GM19238 (cell line): ENCODE data around the gene ICE2.
"Not testable (repeated sequence)": the region's sequence is repeated elsewhere in the genome, so short reads cannot be mapped to it uniquely, and the experiment has no call there.

ENCODE experiments used
- DNase-seq: peaks from one replicate; pipeline ENCODE4 v3.0.0; 2011; ENCODE audit warnings: low spot score; ENCODE audit not compliant: insufficient read length

The ICE2 gene

GRCh38 chr15:60444289-60444912, 34.5 kb downstream of the ICE2 start:
- no peak for DNase-seq

DNA sequence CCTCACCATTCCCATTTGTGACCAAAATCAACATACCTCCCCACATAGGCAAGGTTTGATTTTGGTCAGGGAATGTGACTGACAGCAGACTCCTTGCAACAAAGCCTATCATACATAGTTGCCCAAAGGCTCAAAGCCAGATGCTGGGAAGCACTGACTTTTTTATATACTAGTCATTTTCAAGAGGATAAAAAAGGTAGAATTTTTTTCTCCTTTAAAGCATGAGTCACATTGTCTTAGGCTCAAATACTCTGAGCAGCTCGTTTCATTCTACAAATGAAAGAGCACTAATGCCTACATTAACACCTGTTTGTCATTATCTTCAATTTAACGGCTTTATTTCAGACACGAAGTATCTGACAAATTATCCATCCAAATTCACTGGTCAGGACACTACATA, 36.2 kb downstream of the ICE2 start:
- DNase-seq, result no peak

- DNase-seq, result no peak
Measured at GRCh38 chr15:60442031-60442650, 36.8 kb downstream of the ICE2 start.

DNA sequence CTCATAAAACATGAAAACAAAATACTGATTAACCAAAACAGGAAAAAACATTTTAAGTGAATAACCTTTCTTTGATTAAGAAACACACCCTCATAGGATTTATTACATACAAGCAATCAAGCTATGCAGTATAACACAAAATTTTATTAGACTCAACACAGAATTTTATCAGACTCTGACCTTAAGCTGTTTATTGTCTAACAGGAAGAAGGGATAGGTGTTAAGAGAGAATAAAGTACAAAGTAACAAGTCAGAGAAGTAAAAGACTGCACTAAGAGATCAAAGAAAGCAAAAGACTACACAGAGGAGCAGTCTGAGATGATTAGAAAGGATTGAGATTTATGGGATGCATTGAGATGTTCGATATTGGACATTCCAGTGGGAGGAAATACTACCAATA, 37.6 kb downstream of the ICE2 start:
- no peak for DNase-seq

DNA sequence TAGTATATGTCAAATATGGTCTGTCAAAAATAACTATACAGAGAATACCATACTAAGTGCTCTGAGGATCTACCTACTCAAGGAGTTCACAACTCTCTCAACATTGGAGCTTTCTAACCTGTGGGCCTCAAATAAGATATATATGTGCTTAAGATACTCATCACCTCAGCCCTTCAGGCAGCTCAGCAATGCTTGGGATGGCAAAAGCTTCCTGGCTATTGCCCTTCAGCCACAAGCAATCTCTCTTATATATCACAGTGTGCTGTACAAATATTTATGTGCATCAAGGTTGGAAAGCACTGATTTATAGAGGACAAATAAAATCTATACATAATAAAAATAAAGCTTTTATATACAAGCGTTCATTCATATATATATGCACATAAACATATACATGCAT, 40.3 kb downstream of the ICE2 start:
- DNase-seq, result no peak

DNA sequence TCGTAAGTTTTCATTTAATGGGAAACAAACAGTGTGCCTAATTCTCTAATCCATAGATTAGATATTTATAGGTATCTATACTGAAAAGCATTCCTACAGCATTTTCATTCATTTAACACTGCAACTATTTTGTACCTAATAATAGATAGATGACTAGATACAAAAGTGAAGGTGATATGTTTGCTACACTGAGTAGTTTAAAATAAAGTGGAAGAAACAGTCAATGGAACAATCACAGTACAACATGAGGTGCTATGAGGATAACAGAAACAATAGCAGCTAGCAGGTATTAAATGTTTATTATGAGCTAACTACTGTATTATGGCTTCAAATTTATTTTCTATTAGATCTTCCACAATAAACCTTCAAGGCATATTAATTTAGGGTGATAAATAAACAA, 50.0 kb downstream of the ICE2 start:
- DNase-seq, result no peak

DNA sequence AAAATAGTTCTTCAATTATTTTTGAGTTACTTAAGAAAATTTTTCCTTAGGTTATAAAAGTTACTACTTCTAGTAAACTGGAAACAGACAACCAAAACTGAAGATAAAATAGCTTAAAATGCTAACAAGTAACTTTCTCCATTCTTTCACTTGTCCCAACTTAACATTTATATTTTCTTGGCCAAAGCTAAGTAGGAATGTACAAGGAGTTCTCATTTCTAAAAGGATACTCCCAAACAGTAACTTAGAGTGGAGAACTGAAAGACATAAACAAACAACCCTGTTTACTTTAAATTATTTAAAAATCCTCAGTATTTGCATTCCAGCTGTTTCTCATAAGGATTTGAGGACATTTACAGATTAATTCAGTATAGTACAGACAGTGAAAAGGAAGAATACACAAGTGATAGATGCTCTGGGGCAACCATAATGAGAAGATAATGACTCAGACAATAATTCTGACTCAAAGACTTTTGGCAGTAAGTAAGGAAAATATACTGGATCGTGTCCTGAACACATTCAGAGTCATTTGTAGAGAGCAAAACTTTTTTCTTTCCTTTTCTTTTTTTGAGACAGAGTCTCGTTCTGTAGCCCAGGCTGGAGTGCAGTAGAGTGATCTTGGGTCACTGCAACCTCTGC, 52.0 kb downstream of the ICE2 start:
- no peak for DNase-seq

DNA sequence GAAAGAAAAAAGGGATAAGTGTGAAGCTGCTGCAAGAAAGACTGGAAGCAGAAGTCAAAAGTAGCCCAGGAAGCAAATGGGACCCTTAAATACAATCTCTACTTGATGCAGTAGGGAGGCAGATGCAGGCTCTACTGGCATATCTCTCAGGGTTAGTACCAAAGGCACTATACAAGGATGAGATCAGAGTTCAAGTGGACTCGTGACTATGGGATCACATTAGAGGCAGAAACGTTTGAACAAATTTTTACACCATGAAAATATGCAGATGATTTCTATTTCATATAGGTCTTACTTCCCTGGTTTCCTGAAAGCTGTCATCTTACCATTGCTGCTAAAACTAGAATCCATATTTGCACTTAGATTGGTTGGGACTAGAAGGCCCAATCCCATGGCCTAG, 53.5 kb downstream of the ICE2 start:
- DNase-seq, result no peak

DNA sequence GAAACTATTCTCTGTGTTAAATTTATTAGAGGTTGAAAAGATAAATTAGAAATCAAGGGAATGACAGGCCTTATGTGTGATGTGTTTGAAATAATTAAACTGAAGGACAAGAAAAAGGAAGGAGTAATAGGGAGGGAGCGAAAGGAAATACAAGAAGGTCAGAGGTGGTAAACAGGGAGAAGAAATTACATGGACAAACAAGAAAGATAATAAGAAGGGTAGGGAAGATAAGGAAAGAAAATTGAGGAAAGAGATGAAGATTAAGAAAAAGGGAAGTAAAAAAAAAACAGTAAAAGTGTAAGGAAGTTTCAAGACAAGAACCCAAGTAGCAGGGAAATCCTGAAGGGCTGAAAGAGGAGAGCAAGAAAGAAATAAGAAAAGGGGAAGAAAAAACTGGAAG, 54.9 kb downstream of the ICE2 start:
- DNase-seq, result no peak

DNA sequence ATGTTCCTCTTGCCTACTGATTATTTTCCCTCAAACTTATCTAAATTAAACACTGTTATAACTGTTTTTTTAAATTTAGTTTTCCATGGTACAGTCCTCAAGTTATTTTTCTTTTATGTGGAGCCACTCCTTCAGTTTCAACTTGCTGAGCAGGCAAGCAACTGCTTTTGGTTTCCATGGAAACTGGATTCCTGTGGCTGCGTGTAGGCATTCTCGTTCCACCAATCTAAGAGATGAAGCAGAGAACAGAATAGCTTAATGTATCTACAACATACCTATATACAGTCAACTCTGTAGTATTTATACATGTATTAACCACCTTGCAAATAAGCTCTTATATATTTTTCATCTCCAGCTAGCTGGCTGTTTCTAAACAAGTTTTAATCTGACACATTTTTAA, 55.4 kb downstream of the ICE2 start:
- no peak for DNase-seq

- no peak for DNase-seq
Measured at GRCh38 chr15:60421544-60421943, 57.4 kb downstream of the ICE2 start.

GRCh38 chr15:60420203-60420716, 58.7 kb downstream of the ICE2 start:
- DNase-seq, result no peak

DNA sequence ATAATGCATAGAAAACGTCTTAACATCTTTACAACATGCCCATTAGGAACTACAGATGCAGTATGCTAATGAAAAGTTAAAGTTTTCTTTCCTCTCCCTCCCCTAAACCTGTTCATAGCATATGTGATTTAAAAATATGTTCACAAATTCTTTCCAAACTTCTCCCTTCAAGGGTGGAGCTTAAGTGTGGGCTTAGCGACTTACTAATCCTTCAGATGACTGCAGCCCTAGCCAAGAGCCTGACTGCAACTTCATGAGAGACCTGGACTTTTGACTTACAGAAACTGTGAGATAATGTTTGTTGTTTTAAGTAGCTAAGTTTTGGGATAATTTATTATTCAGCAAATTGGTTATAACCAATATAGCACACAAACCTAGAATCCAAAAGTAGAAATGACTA, 59.2 kb downstream of the ICE2 start:
- DNase-seq, result no peak

- no peak for DNase-seq
Measured at GRCh38 chr15:60418096-60418495, 60.8 kb downstream of the ICE2 start.

DNA sequence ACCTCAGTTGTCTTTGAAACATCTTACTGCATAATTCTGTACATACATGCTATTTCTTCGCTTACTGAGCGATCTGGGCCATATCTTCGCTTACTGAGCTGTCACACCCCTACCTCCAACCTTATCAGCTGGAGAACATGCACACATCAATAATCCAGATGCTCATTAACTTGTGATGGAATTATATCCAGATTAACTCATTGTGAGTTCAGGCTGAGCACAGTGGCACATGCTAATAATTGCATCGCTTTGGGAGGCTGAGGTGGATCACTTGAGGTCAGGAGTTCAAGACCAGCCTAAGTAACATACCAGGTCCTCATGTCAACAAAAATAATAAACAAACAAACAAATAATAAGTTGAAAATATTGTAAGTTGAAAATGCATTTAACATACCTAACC, 61.8 kb downstream of the ICE2 start:
- DNase-seq, result no peak

- no peak for DNase-seq
Measured at GRCh38 chr15:60416484-60416883, 62.5 kb downstream of the ICE2 start.

- no peak for DNase-seq
Measured at GRCh38 chr15:60414016-60414682, 64.8 kb downstream of the ICE2 start.

DNA sequence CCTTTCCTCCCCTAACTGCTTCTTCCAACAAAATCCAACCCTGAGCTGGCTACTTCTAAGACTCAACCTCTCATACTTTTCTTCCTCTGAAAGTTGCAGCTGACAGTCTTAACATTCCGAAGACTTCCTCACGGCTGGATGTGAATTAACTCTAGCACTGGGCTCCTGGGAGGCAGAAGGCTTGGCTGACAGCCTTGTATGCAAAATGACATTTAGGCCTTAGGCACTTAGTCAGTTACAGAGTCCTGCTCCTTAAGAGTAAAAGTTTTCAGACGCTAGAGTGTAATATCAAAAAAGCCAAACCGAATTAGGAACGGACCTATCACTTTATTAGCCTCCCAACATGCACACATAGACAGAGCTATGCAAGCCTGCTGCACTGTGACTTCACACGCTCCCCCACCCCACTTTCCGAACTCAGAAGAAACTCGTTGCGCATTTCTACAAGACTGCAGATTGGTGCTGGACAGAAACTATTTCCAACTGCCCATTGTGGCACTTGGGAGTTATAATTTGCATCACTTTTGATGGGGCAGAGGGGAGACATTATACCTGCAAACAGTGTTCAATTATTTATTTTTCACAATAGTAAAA, 65.6 kb downstream of the ICE2 start:
- no peak for DNase-seq

DNA sequence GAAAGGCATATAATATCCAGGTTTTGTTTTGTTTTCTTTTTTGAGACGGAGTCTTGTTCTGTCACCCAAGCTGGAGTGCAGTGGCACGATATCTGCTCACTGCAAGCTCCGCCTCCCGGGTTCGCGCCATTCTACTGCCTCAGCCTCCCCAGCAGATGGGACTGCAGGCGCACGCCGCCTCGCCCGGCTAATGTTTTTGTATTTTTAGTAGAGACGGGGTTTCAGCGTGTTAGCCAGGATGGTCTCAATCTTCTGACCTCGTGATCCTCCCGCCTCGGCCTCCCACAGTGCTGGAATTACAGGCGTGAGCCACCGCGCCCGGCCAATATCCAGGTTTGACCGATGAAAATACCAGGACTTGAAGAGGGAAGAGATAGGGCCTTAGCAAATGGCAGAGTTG, 66.1 kb downstream of the ICE2 start:
- DNase-seq, result not testable (repeated sequence)

GRCh38 chr15:60411774-60412425, 67.0 kb downstream of the ICE2 start:
- no peak for DNase-seq

- not testable (repeated sequence) for DNase-seq
Measured at GRCh38 chr15:60410350-60410749, 68.6 kb downstream of the ICE2 start.
